ENCODE results near the gene CHAF1A. TPM values are rescaled to one million over a fixed set of nuclear protein-coding genes. Genes with fewer than 3 reads are reported as not detected.

Gene CHAF1A, protein sequence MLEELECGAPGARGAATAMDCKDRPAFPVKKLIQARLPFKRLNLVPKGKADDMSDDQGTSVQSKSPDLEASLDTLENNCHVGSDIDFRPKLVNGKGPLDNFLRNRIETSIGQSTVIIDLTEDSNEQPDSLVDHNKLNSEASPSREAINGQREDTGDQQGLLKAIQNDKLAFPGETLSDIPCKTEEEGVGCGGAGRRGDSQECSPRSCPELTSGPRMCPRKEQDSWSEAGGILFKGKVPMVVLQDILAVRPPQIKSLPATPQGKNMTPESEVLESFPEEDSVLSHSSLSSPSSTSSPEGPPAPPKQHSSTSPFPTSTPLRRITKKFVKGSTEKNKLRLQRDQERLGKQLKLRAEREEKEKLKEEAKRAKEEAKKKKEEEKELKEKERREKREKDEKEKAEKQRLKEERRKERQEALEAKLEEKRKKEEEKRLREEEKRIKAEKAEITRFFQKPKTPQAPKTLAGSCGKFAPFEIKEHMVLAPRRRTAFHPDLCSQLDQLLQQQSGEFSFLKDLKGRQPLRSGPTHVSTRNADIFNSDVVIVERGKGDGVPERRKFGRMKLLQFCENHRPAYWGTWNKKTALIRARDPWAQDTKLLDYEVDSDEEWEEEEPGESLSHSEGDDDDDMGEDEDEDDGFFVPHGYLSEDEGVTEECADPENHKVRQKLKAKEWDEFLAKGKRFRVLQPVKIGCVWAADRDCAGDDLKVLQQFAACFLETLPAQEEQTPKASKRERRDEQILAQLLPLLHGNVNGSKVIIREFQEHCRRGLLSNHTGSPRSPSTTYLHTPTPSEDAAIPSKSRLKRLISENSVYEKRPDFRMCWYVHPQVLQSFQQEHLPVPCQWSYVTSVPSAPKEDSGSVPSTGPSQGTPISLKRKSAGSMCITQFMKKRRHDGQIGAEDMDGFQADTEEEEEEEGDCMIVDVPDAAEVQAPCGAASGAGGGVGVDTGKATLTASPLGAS
- total RNA-seq, result 5.2 and 6.4 TPM in 2 replicates

DNA sequence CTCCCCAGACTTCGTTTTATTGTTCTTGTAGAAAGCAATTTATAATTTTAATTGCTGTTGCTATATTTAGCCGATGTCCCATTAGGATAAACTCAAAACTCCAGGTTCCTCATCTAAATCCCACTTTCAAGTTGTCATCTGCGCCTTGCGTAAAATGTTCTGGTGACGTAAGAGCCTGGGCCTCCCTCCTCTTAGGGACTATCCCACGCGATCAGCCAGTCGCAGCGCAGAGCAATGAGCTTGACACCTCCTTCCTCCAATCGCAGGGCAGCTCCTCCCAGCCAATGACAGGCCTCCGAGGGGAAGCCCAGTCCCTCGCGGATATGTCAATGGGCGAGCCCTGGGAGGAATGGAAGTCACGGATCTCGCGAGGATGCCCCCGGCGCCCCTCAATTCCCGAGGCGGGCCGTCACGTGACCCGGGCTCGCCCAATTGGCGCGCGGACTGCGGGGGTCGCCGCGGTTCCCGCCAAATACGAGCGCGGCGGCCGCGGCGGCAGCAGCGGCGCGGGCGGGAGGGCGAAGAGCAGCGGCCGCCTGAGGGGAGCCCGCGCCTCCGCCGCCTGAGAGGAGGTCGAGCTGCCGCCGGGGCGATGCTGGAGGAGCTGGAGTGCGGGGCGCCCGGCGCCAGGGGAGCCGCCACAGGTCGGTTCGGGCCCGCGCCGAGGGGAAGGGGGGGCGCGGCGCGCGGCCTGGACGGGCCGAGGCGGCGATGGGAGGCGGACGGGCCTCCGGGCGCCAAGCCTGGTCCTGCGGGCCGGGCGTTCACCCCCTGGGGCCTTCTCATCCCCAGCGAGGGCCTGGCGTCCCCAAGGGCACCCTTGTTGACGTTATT is at the start of gene CHAF1A:
Gene CHAF1A (plus strand): TSS at position 470 of the 834 bp plus-strand sequence. CDS start 123 bp downstream, at position 593.

DNA sequence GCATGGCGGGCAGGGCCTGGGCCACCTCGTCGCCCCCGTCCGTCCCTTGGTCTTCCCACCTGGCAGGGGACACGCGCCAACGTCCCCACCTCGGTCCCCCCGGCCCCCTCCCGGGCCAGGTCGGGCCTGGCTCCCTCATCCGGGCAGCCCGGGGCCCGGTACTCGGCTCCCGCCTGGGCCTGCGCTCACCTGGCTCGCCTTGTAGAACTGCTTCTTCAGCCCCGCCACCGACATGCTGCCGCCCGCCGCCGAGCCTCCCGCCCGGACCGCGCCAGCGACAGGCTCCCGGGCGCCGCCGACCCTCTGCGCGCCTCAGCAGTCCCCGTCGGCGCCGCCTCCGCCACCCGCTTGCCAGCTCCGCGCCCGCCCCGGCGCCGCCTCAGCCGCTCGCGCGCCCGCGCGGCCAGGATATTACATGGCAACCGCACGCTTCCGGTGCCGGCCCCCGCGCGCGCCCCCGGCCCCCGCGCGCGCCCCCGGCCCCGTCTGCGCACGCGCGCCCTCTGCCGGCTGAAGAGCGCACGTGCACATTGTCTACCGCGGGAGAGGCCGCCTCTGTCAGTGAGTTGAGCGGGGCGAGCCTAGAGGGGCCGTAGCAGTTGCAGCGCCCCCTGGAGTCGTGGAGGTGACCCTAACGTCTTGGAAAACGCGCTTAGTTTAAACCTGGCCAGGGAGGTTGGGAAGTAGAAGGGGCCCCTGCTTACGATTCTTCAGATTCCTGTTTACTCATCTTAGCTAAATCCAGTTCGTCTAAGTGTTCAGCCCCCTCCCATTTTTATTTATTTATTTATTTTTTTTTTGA is 2.1 kb upstream of the CHAF1A start, which contains the start of gene SH3GL1:
Gene SH3GL1 (minus strand): TSS at position 413 of the 802 bp plus-strand sequence. CDS start 179 bp downstream, at position 234.

DNA sequence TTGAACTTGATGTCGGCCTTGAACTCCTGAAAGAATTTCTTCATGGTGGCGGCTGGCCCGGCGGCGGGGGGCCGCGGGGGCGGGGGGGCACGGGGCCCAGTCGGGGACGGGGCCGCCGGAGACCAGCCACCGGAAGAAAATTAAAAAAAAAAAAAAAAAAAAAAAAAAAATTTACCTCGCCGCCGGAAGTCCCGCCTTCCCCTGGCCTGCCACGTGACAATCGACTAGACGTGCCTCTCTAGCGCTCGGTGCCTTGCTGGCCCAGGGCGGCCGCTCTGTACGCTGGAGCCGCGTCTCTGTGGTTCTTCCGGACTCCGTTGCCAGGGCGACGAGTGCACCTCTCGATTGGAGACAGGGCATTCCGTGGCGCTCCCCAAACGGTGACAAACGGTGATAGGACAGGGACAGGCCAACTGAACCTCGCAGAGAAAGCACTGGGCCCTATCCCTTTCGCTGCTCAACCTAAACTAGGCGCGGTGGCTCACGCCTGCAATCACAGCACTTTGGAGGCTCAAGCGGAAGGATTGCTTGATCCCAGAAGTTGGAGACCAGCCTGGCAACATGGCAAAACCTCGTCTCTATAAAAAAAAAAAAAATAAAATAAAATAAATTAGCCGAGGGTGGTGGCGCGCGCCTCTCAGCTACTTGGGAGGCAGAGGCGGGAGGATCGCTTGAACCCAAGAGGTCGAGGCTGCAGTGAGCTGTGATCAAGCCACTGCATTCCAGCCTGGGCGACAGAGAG is 55.4 kb downstream of the CHAF1A start, which contains the start of gene UBXN6:
Gene UBXN6 (minus strand): TSS at position 141 of the 742 bp plus-strand sequence. CDS start 97 bp downstream, at position 44.

DNA sequence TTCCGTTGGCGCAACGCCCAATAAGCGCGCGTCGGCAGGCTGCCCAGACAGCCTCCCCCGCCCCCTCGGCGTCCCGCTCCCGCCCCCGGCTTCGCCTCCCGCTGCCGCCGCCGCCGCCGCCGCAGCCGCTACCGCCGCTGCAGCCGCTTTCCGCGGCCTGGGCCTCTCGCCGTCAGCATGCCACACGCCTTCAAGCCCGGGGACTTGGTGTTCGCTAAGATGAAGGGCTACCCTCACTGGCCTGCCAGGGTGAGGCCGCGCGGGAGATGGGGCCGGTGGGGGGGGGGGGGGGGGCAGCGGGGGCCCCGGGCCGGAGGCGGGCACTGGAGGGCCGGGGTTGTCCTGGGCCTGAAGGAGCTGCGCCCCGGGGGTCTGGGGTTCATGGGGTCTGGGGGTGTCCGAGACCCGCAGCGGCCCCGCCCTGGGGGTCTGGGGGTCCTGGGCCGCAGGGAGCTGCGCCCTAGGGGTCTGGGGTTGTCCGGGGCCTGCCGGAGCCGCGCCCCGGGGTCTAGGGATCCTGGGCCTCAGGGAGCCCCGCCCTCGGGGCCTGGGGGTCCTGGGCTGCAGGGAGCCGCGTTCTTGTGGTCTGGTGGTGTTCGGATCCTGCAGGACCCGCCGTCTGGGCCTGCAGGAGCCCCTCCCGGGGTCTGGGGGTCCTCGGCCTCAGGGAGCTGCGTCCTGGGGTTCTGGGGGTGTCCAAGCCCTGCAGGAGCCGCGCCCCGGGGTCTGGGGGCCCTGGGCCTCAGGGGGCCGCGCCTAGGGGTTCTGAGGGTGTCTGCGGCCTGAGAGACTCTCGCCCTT is 69.9 kb downstream of the CHAF1A start, which contains the start of gene HDGFL2:
Gene HDGFL2 (plus strand): TSS at position 124 of the 801 bp plus-strand sequence. CDS start 54 bp downstream, at position 178.

Small RNAs within 50 kb of the gene (small RNA-seq; reads per million reads assigned to genes)
- not detected for gene MIR4746

Other genes with a start within 250 kb of the CHAF1A start
- gene CREB3L3, start 249.0 kb upstream of the CHAF1A start, total RNA-seq, result not detected in 2 replicates
- gene SIRT6, start 220.1 kb upstream of the CHAF1A start, total RNA-seq, result 11.4 and 14.9 TPM in 2 replicates
- 0.49 and 0.61 TPM in 2 replicates for gene ANKRD24, start 220.0 kb upstream of the CHAF1A start, total RNA-seq
- not detected in 2 replicates for gene EBI3, start 173.1 kb upstream of the CHAF1A start, total RNA-seq
- 16.6 and 19.6 TPM in 2 replicates for gene YJU2, start 155.6 kb upstream of the CHAF1A start, total RNA-seq
- gene SHD, start 123.4 kb upstream of the CHAF1A start, total RNA-seq, result not detected in 2 replicates
- 0.36 TPM in 1 of 2 replicates, not detected in the other for gene TMIGD2, start 100.3 kb upstream of the CHAF1A start, total RNA-seq
- gene FSD1, start 98.0 kb upstream of the CHAF1A start, total RNA-seq, result 5.7 and 7.8 TPM in 2 replicates
- 3.1 and 4.9 TPM in 2 replicates for gene STAP2, start 63.8 kb upstream of the CHAF1A start, total RNA-seq
- 5.3 and 5.4 TPM in 2 replicates for gene MPND, start 59.1 kb upstream of the CHAF1A start, total RNA-seq
- gene SH3GL1, start 2.1 kb upstream of the CHAF1A start, total RNA-seq, result 104 and 122 TPM in 2 replicates
- 101 and 116 TPM in 2 replicates for gene UBXN6, start 55.2 kb downstream of the CHAF1A start, total RNA-seq
- 58.1 and 65.7 TPM in 2 replicates for gene HDGFL2, start 69.7 kb downstream of the CHAF1A start, total RNA-seq
- gene PLIN4, start 115.8 kb downstream of the CHAF1A start, total RNA-seq, result under 0.01 and 0.16 TPM in 2 replicates
- gene PLIN5, start 132.6 kb downstream of the CHAF1A start, total RNA-seq, result not detected in 2 replicates
- gene LRG1, start 137.4 kb downstream of the CHAF1A start, total RNA-seq, result not detected in 2 replicates
- 0.12 and 0.49 TPM in 2 replicates for gene SEMA6B, start 157.0 kb downstream of the CHAF1A start, total RNA-seq
- gene TNFAIP8L1, start 236.9 kb downstream of the CHAF1A start, total RNA-seq, result 1.9 and 2.1 TPM in 2 replicates

All from hair follicle dermal papilla cell (primary cell).